Immature natural killer cell (primary cell): Measurements from ENCODE around the gene INHA. TPM values are rescaled to one million over a fixed set of nuclear protein-coding genes. Genes with fewer than 3 reads are reported as not detected.

Experiments used
- DNase-seq, 3 donors: peaks; one replicate each; pipeline ENCODE4 v3.0.0; 2022; ENCODE audit warnings: mixed read lengths in 1 of 3
- H3K27ac Mint-ChIP-seq, 6 donors: one replicate each; pipeline ENCODE4 v1.8.0; 2020; ENCODE audit warnings: mixed read lengths in 6 of 6, mild to moderate bottlenecking in 5 of 6, inconsistent platforms in 4 of 6, moderate library complexity in 3 of 6
- H3K27me3 Mint-ChIP-seq, 3 donors: one replicate each; pipeline ENCODE4 v1.8.0; 2020 to 2021; ENCODE audit warnings: low read depth in 3 of 3, mild to moderate bottlenecking in 3 of 3, mixed read lengths in 3 of 3, moderate library complexity in 3 of 3, inconsistent platforms in 1 of 3
- H3K36me3 Mint-ChIP-seq, 3 donors: one replicate each; pipeline ENCODE4 v1.8.0; 2020; ENCODE audit warnings: mixed read lengths in 3 of 3, inconsistent platforms in 2 of 3, mild to moderate bottlenecking in 2 of 3
- H3K4me1 Mint-ChIP-seq, 2 donors: one replicate each; pipeline ENCODE4 v1.8.0; 2020; ENCODE audit warnings: inconsistent platforms in 2 of 2, mild to moderate bottlenecking in 2 of 2, mixed read lengths in 2 of 2, moderate library complexity in 1 of 2
- H3K4me3 Mint-ChIP-seq, 5 donors: one replicate each; pipeline ENCODE4 v1.8.0; 2020; ENCODE audit warnings: mild to moderate bottlenecking in 5 of 5, mixed read lengths in 5 of 5, inconsistent platforms in 3 of 5, moderate library complexity in 3 of 5
- H3K9me3 Mint-ChIP-seq, 6 donors: one replicate each; pipeline ENCODE4 v1.8.0; 2020; ENCODE audit warnings: mild to moderate bottlenecking in 6 of 6, mixed read lengths in 6 of 6, inconsistent platforms in 4 of 6, moderate library complexity in 3 of 6
- polyA plus RNA-seq, 3 donors: library from polyadenylated mRNA; unstranded; fragments of 300-500 nt; fragmentation: Illumina TruSeq; gene quantifications; one replicate each; pipeline ENCODE4 v1.2.3, GENCODE V29; 2021

Gene INHA
- polyA plus RNA-seq, 3 donors from 2014 or later, result not detected

- no peak for DNase-seq
- Mint-ChIP-seq H3K4me1 (peaks cover 7 to 9% of the 10 kb centered on the region in 2 donors), H3K36me3 (no peaks in the 10 kb centered on the region), H3K4me3 (no peak overlapping the region), H3K27ac (no peak overlapping the region), H3K9me3 (no peaks in the 10 kb centered on the region), H3K27me3 (peaks cover 2 to 3% (median 2%) of the 10 kb centered on the region in 3 donors)
These were observed 35.1 kb upstream of the INHA start for GRCh38 chr2:219536967-219537366.

DNA sequence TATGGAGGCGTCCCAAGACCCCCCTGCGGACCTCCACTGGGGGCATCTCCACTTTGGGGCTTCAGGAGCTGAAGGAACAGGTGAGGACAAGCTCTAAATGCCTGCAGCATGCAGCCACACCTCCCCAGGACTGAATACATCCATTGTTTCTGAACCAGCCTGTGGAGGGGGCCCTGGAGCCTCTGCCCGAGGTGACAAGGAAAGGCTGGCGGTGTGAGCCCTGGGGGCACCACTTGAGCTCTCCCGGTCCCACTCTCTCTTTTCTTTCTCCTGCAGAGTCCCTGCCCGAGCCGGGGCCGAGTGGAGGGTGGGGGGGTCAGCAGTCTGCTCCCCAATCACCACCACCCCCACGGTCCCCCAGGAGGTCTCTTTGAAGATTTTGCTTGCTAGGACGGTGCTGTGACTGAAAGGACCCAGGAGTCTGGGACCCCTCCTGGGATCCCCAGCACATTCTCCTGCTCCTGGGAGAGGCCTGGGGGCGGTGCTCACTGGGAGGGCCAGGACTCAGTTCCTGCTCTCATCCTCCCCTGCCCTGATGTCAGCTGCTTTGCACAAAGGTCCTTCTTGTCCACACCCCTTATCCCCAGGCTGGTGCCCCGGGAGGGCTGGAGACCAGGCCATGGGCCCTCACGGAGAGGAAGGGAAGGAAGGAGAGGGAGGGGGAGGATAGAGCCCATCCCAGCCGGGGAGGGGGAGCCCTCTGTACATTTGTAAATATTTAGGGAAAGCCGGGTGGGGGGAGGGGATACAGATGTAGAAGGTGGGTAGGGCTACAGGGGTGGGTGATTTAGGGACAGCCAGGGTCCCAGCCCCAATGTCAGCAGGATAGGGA, 34.2 kb upstream of the INHA start:
- Mint-ChIP-seq H3K4me1 (peaks cover 16 to 18% of the 10 kb centered on the region in 2 donors), H3K9me3 (no peaks in the 10 kb centered on the region), H3K36me3 (no peaks in the 10 kb centered on the region), H3K27me3 (peaks cover 2 to 3% (median 2%) of the 10 kb centered on the region in 3 donors), H3K27ac (no peak overlapping the region), H3K4me3 (no peak overlapping the region)
- DNase-seq, result no peak

GRCh38 chr2:219538504-219538951, 33.6 kb upstream of the INHA start:
- H3K4me1 Mint-ChIP-seq, result peaks cover 16 to 19% of the 10 kb centered on the region in 2 donors
- no peak for DNase-seq
- H3K36me3 Mint-ChIP-seq, result no peaks in the 10 kb centered on the region
- no peak overlapping the region for H3K27ac Mint-ChIP-seq
- no peaks in the 10 kb centered on the region for H3K9me3 Mint-ChIP-seq
- H3K27me3 Mint-ChIP-seq, result peaks cover 2 to 3% (median 2%) of the 10 kb centered on the region in 3 donors
- no peak overlapping the region for H3K4me3 Mint-ChIP-seq

DNA sequence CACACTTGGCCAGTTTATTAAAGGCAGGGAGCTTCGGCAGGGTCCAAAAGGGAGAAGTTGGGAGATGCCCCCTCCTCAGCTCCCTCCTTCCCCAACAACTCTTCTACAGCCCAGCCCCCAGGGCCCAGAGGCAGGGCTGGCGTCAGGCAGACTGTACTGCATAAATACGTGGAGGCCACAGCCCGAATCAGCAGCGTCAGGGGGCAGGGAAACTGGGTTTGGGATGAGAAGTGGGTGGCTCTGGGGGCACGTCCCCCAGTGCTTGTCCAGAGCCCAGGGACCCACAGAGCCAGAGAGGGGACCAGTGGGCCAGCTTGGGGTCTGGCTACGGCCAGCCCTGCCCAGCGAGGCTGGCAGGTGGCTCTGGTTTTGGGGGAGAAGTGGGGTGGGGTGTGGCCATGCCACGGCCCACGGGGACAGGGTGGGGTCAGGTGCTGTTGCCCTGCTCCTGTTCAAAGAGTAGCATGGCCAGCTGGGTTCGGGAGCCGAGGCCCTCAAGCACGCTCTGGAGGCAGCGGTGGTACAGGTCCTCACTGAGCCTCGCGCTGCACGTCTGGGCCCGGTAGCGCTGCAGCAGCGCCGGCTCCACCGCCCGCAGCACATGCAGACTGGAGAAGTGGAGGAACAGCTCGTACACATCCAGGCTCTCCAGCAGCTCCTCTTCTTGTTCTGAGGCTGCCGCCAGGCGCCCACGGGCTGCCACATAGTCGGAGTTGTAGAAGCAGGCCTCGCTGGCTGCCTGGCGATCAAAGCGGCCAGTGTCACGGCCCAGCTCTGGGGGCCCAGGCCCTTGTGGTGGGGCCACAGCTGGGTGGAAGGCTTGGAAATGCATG, 32.9 kb upstream of the INHA start:
- no peak overlapping the region for H3K4me3 Mint-ChIP-seq
- no peaks in the 10 kb centered on the region for H3K36me3 Mint-ChIP-seq
- peaks cover 17 to 20% of the 10 kb centered on the region in 2 donors for H3K4me1 Mint-ChIP-seq
- H3K9me3 Mint-ChIP-seq, result no peaks in the 10 kb centered on the region
- H3K27ac Mint-ChIP-seq, result no peak overlapping the region
- peaks cover 3% of the 10 kb centered on the region in 3 donors for H3K27me3 Mint-ChIP-seq
- DNase-seq, result no peak

- Mint-ChIP-seq H3K27me3 (peaks cover 4 to 5% (median 4%) of the 10 kb centered on the region in 3 donors), H3K36me3 (no peaks in the 10 kb centered on the region), H3K4me3 (no peak overlapping the region)
These were observed 32.0 kb upstream of the INHA start for GRCh38 chr2:219539926-219540678.

DNA sequence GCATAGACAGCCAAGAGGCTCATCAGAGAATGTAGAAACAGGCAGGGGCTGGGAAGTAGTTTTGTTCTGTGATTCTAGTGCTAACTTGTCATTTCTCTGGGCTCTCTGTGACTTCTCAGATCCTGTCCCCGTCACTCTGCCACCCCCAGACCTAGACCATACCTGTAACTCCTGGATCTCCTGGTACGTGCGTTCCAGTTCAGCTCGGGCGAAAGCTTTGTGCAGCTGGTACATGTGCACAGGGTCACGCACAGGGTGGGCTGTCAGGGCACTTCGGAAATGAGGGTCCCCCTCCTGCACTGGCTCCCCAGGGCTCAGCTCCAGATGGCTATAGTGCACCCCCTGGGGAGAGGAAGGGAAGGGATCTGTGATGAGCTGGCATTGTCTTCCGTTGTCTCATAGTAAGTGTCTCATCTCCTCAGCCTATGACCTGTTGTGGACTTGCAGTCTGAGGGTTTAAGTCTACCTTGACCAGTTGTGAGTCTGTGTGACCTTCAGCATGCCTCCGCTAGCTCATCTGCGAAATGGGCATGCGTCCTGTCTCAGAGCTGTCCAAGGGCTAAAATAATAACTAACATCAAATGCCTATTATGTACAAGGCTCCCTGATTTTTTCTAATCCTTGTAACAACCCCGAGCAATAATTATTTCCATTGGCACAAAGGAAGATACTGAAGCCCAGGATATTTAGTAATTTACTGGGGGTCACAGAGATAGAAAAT, 31.2 kb upstream of the INHA start:
- Mint-ChIP-seq H3K27me3 (peaks cover 2 to 5% (median 5%) of the 10 kb centered on the region in 3 donors), H3K27ac (peak overlapping the region in 1 of 6 donors; percentile 20), H3K4me3 (peak overlapping the region; percentile 60 to 87 (median 65)), H3K9me3 (no peaks in the 10 kb centered on the region), H3K36me3 (no peaks in the 10 kb centered on the region), H3K4me1 (peaks cover 26 to 30% of the 10 kb centered on the region in 2 donors)
- no peak for DNase-seq

More at GRCh38 chr2:219539926-219540678, 32.0 kb upstream of the INHA start:
- no peak for DNase-seq
- Mint-ChIP-seq H3K9me3 (no peaks in the 10 kb centered on the region), H3K27ac (no peak overlapping the region), H3K4me1 (peaks cover 26 to 30% of the 10 kb centered on the region in 2 donors)

GRCh38 chr2:219541611-219542180, 30.4 kb upstream of the INHA start:
- DNase-seq, result peak; percentile 83 to 84 (median 84)
- Mint-ChIP-seq H3K27ac (peak overlapping the region in 1 of 6 donors; percentile 20), H3K9me3 (no peaks in the 10 kb centered on the region), H3K4me3 (peak overlapping the region; percentile 65 to 92 (median 85)), H3K27me3 (peaks cover 4 to 5% (median 5%) of the 10 kb centered on the region in 3 donors), H3K4me1 (peaks cover 26 to 30% of the 10 kb centered on the region in 2 donors), H3K36me3 (no peaks in the 10 kb centered on the region)

- Mint-ChIP-seq H3K27ac (peak overlapping the region; percentile 50 to 79 (median 70)), H3K9me3 (no peaks in the 10 kb centered on the region), H3K27me3 (peaks cover 5 to 7% (median 7%) of the 10 kb centered on the region in 3 donors), H3K4me1 (peaks cover 26 to 30% of the 10 kb centered on the region in 2 donors), H3K4me3 (peak overlapping the region; percentile 85 to 92 (median 86)), H3K36me3 (no peaks in the 10 kb centered on the region)
- no peak for DNase-seq
These were observed 29.0 kb upstream of the INHA start for GRCh38 chr2:219542931-219543595.

- peak; percentile 93 to 94 (median 93) for DNase-seq
- peaks cover 5 to 8% (median 7%) of the 10 kb centered on the region in 3 donors for H3K27me3 Mint-ChIP-seq
- no peaks in the 10 kb centered on the region for H3K9me3 Mint-ChIP-seq
- peak within 1 kb of the TSS; percentile 85 to 92 (median 86) for H3K4me3 Mint-ChIP-seq
- H3K4me1 Mint-ChIP-seq, result peaks cover 26 to 30% of the 10 kb centered on the region in 2 donors
- peak within 1 kb of the TSS; percentile 52 to 86 (median 72) for H3K27ac Mint-ChIP-seq
- no peaks in the 10 kb centered on the region for H3K36me3 Mint-ChIP-seq
These were observed 28.3 kb upstream of the INHA start, which contains the start of the genes CHPF and TMEM198 for GRCh38 chr2:219543596-219544358. CHPF (minus strand) TSS chr2:219543809; CDS start chr2:219543538, 271 bp downstream. TMEM198 (plus strand) TSS chr2:219544028; CDS start chr2:219544728, 700 bp downstream.

GRCh38 chr2:219544567-219544966, 27.5 kb upstream of the INHA start:
- Mint-ChIP-seq H3K36me3 (no peaks in the 10 kb centered on the region), H3K4me3 (peak overlapping the region; percentile 72 to 87 (median 82)), H3K4me1 (peaks cover 26 to 30% of the 10 kb centered on the region in 2 donors), H3K27me3 (peaks cover 5 to 12% (median 7%) of the 10 kb centered on the region in 3 donors), H3K9me3 (no peaks in the 10 kb centered on the region), H3K27ac (peak overlapping the region; percentile 49 to 86 (median 58))
- DNase-seq, result no peak

DNA sequence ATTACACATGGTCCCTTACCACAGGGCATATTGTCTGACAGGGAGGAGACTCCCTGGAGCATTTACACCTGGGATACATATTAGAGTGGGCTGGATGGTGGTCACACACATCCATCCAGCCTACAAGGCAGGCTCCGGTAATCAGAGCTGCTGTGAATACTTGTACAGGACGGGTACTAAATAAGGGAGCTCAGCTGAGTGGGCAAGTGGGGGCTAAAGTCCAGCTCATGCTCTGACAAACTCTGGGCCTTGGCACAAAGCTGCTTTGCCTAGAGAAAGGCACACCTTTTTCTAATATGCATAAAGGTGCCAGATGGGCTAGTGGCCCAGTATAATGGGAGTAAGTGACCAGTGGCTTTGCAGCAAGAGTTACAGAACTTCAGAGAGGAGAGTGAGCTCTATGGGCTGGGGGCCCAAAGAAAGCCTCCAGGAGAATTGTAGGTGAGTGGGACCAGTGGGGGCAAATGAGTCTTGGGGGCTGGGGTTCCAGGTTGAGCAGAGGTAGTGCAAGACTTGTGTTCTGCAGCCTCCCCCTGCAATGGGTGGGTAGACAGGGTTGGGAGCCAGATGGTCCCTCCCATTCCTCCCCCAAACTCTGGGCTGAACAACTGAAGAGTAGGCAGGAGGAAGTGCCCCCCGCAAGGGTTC, 26.7 kb upstream of the INHA start:
- peak overlapping the region in 1 of 5 donors; percentile 79 for H3K4me3 Mint-ChIP-seq
- H3K4me1 Mint-ChIP-seq, result peaks cover 26 to 30% of the 10 kb centered on the region in 2 donors
- DNase-seq, result no peak
- no peaks in the 10 kb centered on the region for H3K36me3 Mint-ChIP-seq
- peak overlapping the region in 2 of 6 donors; percentile 7 to 46 for H3K27ac Mint-ChIP-seq
- H3K9me3 Mint-ChIP-seq, result no peaks in the 10 kb centered on the region
- H3K27me3 Mint-ChIP-seq, result peaks cover 5 to 12% (median 7%) of the 10 kb centered on the region in 3 donors
